NCI-H128 (cell line): ENCODE data around the gene WDR93.

ENCODE experiments used
- DNase-seq: peaks from one replicate; lab custom pipeline; 2025; ENCODE audit not compliant: unreplicated experiment; lab: John Stamatoyannopoulos, UW

WDR93 gene

DNA sequence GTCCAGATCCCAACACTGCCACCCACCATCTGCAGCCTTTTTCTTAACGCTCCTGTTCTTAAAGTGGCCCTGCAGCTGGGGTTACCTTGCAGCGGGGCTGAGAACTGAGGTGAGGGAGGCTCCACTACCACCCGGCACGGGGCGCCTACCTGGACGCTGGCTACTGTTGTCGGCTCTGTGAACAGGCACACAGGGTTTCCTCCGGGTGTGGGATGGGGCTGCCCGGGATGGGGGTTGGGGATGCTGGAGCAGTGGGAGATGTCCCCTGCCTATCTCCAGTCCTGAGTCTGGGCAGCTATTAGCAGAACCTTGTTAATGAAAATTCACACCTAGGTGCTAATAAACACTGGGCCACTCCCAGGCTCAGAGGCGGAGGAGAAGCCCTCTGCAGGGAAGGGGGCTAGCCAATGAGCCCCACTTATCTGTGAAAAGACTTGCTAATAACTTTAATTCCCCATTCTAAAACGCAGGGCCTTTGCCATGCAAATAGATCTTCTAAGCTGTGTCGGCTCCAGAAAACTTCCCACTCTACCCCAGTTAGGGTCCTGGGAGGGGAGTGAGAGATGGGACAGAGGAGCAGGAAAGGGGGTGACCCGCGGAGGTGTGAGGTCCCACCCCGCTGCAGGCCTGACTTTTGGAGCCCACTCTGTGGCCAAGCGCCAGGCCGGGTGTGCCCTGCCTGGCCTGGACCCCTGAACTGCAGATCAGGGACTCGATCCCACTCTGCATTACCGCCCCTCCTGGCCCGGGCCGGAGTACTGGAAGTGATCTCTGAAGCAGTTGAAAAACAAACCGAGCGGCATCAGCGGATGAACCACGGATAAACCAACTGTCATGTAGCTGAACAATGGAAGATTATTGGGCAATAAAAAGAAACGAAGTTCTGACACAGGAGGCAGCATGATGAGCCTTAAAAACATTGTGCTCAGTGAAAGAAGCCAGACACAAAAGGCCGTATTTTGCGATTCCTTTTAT is 57.4 kb downstream of the WDR93 start:
- DNase-seq: no peak

DNA sequence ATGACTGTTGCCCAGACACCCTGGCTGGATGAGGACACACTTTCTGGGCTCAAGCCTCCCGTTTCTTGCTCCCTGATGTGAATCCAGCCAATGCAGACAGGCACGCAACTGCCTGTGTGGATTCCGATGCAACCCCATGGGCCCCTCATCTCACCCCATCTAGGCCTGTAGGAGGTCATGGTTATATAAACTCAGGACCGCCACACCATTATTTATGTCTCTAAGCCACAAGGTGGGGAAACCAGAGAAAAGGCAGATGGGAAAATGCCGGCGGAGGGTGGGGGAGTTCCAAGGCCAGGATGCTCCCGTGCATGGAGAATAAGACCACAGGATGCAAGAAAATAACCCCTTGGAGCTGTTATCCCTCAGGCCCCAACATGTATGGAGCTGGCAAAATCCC is 58.4 kb downstream of the WDR93 start:
- no peak for DNase-seq

DNA sequence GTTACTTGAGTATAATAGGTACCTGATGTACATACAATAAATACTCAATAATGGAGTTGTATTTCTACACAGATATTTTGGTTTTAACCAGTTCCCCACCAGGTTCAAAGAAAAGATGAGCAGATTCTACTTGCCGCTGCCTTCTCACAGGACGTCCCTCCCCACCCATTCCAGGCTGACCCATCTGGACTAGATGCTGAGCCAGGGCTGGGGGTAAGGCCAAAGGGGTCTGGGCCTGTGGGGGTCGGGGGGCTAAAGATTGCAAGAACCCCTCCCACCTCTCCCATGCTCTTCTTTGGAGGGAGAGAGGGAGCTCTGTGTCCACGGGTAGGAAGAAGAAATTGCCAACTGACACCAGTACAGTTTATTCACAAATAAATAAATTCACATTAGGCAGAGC is 58.9 kb downstream of the WDR93 start:
- no peak for DNase-seq

DNA sequence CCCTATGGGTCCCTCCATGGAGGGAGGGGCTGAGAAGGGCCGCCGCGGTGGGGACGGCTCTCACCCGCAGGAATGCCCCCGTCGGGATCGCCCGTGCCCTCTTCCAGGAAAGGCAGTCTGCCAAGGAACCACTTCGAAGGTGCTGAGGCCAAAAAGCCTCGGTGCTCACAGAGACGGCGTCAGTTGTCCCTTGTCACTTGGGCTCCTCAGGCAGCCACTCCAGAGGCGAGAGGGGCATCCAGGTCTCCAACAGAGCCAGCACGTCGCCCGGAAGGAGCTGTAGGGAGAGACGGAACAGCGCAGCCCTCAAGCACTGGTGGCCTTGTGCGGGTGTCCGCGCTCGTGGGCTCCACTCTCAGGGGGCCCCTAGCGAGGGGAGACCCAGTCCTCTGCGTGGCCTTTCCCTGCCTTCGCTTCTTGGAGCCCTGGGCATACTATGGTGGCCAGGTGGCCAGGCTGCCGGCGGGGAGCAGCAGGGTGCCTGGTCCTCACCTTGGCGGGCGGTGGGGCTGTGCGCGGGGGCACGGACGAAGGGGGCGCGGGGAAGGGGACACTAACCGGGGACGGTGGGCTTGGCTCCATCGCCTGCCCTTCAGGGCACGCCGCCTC is 59.4 kb downstream of the WDR93 start:
- no peak for DNase-seq

DNA sequence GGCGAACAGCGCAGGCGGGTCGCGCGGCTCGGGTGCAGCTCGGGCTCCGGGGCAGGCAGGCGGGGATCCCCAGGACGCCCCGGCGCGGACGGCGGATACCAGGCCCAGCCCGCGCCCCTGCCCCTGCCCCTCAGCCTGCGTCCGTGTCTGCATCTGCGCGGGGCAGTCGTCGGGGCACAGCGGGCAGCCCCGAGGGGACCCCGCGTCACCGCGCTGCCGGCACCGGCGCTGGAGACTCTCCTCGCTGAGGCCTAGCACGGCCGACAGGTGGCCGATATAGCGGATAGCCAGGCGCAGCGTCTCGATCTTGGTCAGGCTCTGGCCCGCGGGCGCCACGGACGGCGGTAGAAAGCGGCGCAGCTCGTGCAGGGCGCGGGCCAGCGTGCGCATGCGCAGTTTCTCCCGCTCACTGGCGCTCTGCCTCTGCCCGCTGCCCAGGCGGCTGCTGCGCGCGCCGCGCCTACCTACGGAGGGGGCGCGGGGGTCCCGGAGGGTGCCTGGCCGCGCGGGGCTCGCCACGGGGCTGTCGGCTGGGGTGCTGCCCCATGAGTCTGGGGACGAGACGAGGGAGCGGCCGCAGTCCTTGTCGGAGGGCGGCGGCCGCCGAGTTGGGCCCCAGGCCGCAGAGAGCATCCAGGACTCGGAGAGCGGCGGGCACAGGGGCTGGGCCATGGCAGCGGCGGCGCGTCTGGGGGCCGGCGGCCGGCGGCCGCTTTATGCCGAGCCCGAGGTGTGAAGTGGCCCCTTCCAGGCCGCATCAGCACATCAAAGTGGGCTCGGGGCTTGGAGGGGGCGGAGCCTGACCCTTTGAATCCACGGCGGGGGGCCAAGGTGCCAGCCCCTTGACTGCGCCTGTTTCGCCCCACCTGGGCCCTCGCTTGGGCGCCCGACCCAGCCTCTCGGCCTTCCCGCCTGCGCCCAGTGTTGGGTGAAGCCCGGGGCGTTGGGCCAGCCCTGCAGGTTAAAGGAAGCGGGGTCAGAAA is 60.2 kb downstream of the WDR93 start, which contains the start of gene MESP1:
MESP1 (minus strand) TSS at position 690 of the 983 bp plus-strand sequence; CDS start at position 672, 18 bp downstream.
- peak; percentile 72 for DNase-seq

DNA sequence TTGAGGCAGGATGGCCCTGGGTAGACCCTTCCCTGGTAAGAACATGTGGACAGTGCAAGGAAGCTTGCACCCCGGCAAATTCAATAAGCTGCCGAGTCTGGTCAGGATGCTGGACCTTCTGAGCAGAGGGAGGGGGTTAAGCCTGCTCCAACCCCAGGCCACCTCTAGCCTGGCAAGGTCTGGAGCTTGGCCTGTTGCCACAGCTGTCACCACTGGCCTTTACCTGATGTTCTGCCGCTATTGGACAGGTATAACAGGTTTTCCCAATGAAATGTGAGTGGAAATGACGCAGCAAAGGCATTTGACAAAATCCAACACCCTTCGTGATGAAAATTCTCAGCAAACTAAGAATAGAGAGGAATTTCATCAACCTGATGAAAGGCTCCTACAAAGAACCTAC is 61.1 kb downstream of the WDR93 start:
- no peak for DNase-seq

DNA sequence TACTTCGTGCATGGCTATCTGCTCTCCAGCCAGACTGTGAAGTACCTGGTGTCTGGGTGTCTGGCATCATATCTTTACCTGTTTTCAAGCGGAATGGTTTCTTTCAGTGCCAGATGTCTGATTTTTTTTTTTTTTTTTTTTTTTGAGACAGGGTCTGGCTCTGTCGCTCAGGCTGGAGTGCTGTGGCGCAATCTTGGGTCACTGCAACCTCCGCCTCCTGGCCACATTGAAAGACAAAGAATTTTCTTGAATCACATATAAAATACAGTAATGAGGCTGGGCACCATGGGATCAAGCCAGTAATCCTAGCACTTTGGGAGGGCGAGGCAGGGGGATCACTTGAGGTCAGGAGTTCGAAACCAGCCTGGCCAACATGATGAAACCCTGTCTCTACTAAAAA is 63.2 kb downstream of the WDR93 start:
- no peak for DNase-seq

DNA sequence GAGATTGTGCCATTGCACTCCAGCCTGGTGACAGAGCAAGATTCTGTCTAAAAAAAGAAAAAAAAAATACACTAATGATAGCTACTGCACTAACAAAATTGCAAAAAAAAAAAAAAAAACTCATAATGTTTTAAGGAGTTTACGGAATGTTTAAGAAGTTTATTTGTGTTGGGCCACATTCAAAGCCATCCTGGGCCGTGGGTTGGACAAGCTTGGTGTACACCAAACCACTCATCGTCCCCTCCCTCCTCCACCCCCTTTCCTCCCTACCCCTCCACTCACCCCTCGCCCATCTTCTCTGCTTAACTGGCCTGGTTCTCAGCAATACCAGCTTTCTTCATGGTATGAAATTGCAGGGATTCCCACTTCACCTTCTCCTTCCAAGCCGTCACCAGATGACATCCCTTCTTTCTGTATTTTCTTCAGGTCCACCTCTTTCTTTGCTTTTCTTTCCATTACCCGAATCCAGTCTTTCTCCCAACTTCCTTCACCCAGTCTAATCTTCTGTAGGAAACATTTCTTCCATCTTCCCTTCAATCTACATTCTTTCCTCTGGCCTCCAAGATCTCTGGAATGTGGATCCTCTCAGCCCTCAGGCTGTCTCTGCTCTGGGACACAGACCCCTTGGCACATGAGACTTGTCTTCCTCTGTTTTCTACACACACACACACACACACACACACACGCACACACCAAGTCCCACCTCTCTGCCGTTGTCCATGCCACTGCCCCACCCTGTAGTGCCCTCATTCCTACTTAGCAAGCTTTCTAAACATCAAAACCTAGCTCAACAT is 63.9 kb downstream of the WDR93 start:
- DNase-seq: no peak

DNA sequence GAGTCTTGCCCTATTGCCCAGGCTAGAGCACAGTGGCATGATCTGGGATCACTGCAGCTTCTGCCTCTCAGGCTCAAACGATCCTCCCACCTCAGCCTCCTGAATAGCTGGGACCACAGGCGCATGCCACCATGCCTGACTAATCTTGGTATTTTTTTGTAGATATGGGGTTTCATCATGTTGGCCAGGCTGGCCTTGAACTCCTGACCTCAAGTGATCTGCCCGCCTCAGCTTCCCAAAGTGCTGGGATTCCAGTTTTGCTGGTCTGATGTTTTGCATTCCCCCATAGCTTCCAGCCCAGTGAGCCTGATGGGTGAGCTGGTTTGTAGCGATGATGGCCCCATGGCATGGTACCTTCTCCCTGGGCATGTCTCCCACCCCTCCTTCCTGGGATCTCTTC is 65.1 kb downstream of the WDR93 start:
- no peak for DNase-seq

DNA sequence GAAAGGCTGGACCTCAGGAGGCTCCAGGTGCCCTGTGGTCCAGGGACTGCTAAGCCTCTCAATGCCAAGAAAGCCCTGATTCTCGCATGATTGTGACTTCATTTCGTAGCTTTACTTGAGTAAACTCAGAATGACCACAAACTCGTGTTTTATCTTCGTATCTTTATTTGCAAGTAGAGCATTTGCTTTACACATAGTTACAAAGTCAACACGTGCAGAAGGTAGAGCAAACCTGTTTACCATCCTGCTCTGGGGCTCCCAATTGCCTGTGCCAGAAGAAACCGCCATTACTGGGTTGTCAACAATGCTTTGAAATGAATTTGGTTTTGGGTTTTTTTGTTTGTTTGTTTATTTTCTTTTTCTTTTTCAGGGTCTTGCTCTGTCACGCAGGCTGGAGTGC is 66.3 kb downstream of the WDR93 start:
- DNase-seq: no peak

DNA sequence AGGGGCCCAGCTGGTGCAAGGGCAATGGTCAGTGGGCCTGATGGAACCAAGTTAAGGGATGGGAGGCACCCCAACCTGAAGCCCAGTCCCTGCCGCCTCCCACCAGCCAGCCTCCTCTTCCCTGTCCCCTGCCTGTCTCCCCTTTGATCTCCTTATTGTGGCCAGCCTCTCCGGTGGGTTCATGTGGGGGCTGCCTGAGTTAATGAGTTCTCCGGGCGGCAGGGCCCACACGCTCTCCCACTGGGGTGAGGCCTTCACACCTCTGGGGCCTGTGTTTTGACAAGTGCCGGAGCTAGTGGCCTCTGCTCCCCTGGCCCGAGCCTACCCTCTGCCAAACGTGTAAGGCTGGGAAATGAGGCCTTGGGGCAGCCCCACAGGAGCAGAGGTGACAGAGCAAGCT is 67.7 kb downstream of the WDR93 start:
- DNase-seq: no peak

DNA sequence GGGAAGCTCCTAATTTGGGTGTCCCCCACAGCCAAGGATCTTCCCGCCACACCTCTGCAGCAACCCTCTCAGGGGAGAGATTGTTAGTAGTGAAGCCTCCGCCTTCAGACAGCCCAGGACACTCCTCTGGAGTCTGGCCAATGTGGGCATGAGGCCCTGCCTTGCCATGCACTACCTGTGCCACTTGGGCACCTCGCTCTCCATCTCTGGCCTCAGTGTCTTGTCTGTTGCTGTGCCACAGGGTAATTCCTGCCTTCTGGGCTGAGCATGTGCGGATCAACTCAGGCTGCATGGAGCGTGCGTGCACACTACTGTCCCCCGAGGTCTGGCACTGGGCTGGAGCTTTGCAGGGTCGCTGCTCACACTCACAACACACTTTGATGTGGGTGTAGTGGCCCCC is 68.4 kb downstream of the WDR93 start:
- no peak for DNase-seq

DNA sequence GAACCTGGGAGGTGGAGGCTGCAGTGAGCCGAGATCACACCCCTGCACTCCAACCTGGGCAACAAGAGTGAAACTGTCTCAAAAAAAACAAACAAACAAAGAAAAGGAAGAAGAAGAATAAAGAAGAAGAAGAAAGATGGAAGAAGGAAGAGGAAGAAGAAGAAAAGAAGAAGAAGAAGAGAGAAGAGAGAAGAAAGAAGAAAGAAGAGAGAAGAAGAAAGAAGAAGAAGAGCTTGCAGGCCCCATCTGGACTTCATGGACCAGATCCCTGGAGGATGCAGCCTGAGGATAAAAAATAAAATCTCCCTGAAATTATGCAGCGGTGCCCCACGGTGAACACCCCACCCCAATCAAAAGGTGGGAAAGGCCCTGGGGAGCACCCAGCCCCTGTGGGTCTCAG is 69.2 kb downstream of the WDR93 start:
- no peak for DNase-seq

DNA sequence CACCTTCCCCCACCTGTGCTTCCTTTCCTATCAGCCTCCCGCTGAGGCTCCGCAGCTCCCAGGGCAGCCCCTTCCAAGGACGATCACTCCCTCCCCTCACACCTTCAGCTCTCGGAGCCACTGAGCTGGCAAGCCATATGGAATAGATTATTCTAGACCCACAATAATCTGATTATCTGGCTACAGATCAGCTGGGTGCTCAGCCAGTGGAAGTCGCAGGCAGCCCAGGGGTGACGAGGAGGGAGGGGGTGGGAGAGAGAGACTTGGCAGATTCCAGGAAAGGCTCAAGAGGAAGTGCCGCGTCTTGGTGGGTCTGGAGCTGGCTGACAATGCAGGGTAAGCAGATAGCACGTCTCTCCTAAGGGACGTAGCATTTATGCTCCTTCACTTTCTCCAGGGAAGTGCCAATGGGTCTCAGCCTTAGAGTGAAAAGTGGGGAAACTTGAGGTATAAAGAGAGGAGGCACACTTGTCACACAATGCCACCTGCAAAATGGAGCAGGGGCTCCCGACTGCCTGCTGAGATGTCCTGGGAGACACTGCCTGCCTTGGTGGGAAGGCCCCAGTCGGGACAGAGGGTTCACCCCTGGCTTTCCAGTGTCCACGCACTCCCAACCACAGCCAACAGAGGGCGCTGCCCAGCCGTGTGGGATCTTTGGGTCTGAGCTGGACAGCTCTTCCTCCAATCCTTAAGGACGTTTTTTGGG is 69.8 kb downstream of the WDR93 start:
- DNase-seq: peak; percentile 14

DNA sequence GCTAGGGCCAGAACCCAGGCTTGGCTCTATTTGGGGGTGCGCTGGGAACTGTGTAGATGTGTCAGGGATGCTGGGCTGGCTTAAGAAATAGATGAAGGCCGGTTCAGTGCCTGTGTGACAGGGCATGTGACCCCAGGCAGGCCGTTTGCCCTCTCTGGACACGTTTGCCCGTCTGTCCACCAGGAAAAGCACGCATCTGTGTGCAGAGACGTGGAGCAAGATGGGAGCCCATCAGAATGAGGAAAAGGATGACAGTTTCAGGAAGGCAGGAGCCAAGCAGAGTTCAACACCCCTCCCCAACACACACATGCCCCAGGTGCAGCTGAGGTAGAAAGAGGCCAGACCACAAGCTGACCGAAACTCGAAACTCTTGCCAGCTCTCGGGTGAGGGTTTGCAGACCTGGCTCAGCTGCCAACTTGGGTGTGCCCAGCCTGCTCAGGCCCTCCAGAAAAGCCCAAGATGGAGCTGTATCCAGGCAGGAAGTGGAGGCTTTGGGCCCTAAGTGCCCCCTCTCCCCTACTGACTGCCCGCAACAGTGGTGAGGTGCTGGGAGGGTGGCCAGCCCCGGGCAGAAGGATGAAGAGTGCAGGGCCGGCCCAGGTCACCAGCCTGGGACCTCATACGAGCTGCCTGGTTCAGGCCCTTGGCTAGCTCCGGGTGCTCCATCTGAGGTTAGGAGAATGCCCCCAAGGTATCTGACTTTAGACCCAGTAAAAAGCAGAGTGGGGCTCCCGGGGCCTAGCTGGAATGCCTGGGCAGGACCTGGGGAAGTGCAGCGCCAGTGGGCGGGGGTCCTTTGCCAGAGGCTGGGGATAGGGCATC is 70.6 kb downstream of the WDR93 start:
- DNase-seq: no peak

DNA sequence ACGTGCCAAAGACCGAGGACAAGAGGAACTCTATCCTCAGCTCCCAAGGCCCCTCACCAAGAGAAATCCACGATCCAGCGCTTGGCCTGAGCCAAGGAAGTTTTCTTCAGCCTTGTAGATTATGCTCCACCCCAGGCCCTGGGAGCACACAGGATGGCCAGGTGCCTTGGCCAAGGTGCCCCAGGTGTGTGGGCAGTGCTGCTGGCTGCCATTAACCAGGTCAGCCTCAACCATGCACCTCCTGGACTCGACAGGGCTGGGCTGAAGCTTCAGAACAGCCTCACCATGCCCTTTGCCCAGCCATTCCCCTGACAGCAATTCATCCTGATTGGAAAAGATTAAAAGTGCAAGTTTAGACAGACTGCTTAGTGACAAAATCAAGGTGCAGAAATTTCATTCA is 71.3 kb downstream of the WDR93 start:
- no peak for DNase-seq

DNA sequence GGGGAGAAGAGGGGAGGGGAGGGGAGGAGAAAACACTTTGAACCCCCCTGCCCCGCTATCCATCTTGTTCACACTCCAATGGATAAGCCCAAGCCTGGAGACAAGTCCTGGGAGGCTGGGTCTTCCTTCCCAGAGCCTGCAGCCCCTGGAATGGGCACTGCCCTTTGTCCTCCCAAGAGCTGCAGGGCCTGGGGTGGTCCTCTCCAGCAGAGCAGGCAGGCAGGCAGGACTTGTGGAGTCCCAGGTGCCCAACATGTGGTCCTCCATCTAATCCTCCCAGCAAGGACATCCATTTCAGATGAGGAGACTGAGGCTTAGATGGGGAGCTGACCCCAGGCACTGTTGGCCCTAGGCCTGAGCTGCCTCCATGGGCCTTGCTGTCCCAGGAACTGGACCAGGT is 75.1 kb downstream of the WDR93 start:
- DNase-seq: no peak

DNA sequence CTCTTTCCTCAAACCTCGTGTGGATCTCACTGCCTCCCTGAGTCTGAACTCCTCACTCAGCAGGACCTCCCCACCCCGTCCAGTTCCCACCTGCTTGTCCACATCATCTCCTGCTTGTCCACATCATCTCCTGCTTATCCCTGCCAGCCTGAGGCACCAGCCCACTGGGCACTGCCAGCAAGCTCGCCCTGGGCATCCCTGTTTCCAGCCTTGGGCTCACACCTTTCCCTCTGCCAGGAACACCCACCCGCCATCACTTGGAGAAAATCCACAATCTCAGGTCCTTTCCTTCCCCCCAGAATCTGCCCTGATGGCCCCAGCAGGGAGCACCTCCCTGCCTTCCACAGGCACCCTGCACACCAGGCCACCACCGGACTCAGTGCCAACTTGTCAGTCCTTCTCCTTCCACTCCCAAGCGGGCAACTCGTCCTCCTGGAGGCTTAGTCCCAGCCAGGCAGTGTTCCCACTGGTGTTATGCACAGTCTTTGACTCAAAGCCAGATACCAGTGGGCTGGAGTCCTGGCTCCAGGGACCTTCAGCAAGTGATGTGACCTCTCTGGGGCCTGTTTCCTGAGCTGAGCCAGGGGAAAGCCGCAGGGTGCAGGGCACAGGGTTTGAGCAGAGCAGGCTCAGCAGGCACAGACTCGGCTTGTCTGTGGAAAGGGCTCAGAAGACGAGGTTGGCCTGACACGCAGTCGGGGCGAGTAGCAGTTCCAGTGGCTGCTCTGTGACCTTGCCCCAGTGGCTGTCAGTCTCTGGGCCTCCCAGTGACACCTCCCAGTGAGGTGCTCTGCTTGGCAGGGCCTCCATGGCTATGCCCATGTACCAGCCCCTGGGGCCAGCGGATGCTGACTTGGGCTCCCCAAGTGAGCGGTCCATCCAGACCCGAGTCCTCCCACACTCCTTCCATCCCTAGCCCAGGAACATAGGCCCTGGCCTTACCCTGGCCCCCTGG is 76.0 kb downstream of the WDR93 start:
- no peak for DNase-seq
